A549 (cell line): Measurements from ENCODE around the gene DUSP7. TPM values are rescaled to one million over a fixed set of nuclear protein-coding genes. Genes with fewer than 3 reads are reported as not detected.

Source experiments
- ATAC-seq, 2 experiments: fragments of 200-7000 bp in 1 of 2; fragments of >200 bp in 1 of 2; cut with Nextera tagmentation in 1 of 2; cut with Tn5 transposase in 1 of 2; 3 replicates each; pipeline versions ENCODE4 v1.8.0 to v1.9.1; 2018 to 2020; ENCODE audit warnings: mild to moderate bottlenecking in 1 of 2, moderate library complexity in 1 of 2
- CTCF ChIA-PET: fragments of 300-600 bp; sonication (Branson Sonifier 250); formaldehyde crosslinking; extraction: SDS; loops from one replicate; lab custom pipeline; 2021; ENCODE audit warnings: antibody characterized with exemption, inconsistent platforms; lab: Yijun Ruan, JAX
- POLR2A ChIA-PET: fragments of 350-600 bp; formaldehyde crosslinking; extraction: SDS; loops from one replicate; lab custom pipeline; 2021; ENCODE audit warnings: antibody characterized with exemption, inconsistent platforms; lab: Yijun Ruan, JAX
- DNase-seq, 2 experiments: peaks; one replicate each; pipeline versions ENCODE4 v3.0.0 to v3.0.0-alpha.2; 2011 to 2016; ENCODE audit warnings: low read depth in 1 of 2, low spot score in 1 of 2
- FAIRE-seq: peaks from 2 replicates; lab custom pipeline; 2011; peaks lifted over from hg19 to GRCh38; lab: Jason Lieb, UNC
- H3K27ac ChIP-seq, 2 experiments: fragments of >200 bp; sonication (Bioruptor Twin); formaldehyde crosslinking; 3 replicates each; pipeline ENCODE4 v1.5.1; 2016 to 2017
- H3K4me1 ChIP-seq: fragments of >200 bp; sonication (Bioruptor Twin); formaldehyde crosslinking; 3 replicates; pipeline ENCODE4 v1.6.1; 2016
- H3K4me2 ChIP-seq: fragments of >200 bp; sonication (Bioruptor Twin); formaldehyde crosslinking; 3 replicates; pipeline ENCODE4 v1.6.1; 2016
- H3K4me3 ChIP-seq: fragments of >200 bp; sonication (Bioruptor Twin); formaldehyde crosslinking; 3 replicates; pipeline ENCODE4 v1.5.1; 2016
- H3K9me3 ChIP-seq: fragments of >200 bp; sonication (Bioruptor Twin); formaldehyde crosslinking; 3 replicates; pipeline ENCODE4 v1.6.1; 2016
- CBX2 ChIP-seq: fragments of 200-600 bp; sonication (generic); IDR thresholded peaks from 2 replicates; pipeline ENCODE4 v1.6.1; 2016; ENCODE audit warnings: low read depth, mild to moderate bottlenecking, borderline replicate concordance
- CEBPB ChIP-seq, 2 experiments: fragments of >200 bp in 1 of 2; sonication (Bioruptor Twin) in 1 of 2; formaldehyde crosslinking in 1 of 2; IDR thresholded peaks; 2 replicates each; pipeline ENCODE4 v1.6.1; 2012 to 2016
- EHMT2 ChIP-seq: fragments of 200-600 bp; sonication (generic); IDR thresholded peaks from 2 replicates; pipeline ENCODE4 v1.6.1; 2016; ENCODE audit warnings: antibody characterized with exemption, low read depth, mild to moderate bottlenecking, moderate library complexity
- FOSB ChIP-seq: fragments of 250-450 bp; sonication (Bioruptor Pico); IDR thresholded peaks from 2 replicates; pipeline ENCODE4 v1.5.0; 2020; ENCODE audit warnings: mild to moderate bottlenecking, moderate library complexity
- FOXS1 ChIP-seq: fragments of 250-450 bp; sonication (Bioruptor Pico); IDR thresholded peaks from 2 replicates; pipeline ENCODE4 v1.5.0; 2020; ENCODE audit warnings: mild to moderate bottlenecking, moderate library complexity
- HDAC2 ChIP-seq: fragments of 200-600 bp; sonication (generic); IDR thresholded peaks from 2 replicates; pipeline ENCODE4 v1.6.1; 2016
- HES2 ChIP-seq: fragments of >200 bp; sonication (Bioruptor Twin); formaldehyde crosslinking; IDR thresholded peaks from 2 replicates; pipeline ENCODE4 v1.6.1; 2016
- JUN ChIP-seq, 2 experiments: fragments of >200 bp; sonication (Bioruptor Twin); formaldehyde crosslinking; IDR thresholded peaks; 2 replicates in 1 of 2; 3 replicates in 1 of 2; pipeline ENCODE4 v1.6.1; 2016 to 2017
- KDM1A ChIP-seq: fragments of 200-600 bp; sonication (generic); IDR thresholded peaks from 2 replicates; pipeline ENCODE4 v1.6.1; 2016; ENCODE audit warnings: low read depth, mild to moderate bottlenecking
- MAZ ChIP-seq: fragments of 150-350 bp; IDR thresholded peaks from 2 replicates; pipeline ENCODE4 v1.6.1; 2014; ENCODE audit warnings: antibody characterized with exemption, low read depth, low read length, borderline replicate concordance
- PHF8 ChIP-seq: fragments of 200-600 bp; sonication (generic); IDR thresholded peaks from 2 replicates; pipeline ENCODE4 v1.6.1; 2016; ENCODE audit warnings: low read depth, mild to moderate bottlenecking, antibody characterized with exemption, moderate library complexity, borderline replicate concordance
- SREBF2 ChIP-seq: fragments of 450-650 bp; IDR thresholded peaks from 2 replicates; pipeline ENCODE4 v1.6.1; 2014; ENCODE audit warnings: mild to moderate bottlenecking, moderate library complexity
- TFCP2L1 ChIP-seq: fragments of 250-450 bp; sonication (Bioruptor Pico); IDR thresholded peaks from 2 replicates; pipeline ENCODE4 v1.5.0; 2021; ENCODE audit warnings: mild to moderate bottlenecking
- TP53 ChIP-seq: fragments of 250-450 bp; sonication (Bioruptor Pico); IDR thresholded peaks from 2 replicates; pipeline ENCODE4 v1.5.0; 2021; ENCODE audit warnings: mild to moderate bottlenecking, moderate library complexity
- USF2 ChIP-seq: fragments of 450-650 bp; IDR thresholded peaks from 2 replicates; pipeline ENCODE4 v1.6.1; 2014; ENCODE audit warnings: antibody characterized with exemption
- ZFP36 ChIP-seq: fragments of 450-650 bp; IDR thresholded peaks from 2 replicates; pipeline ENCODE4 v1.6.1; 2014; ENCODE audit warnings: borderline replicate concordance; ENCODE audit not compliant: partially characterized antibody
- ZNF302 ChIP-seq: fragments of 250-450 bp; sonication (Bioruptor Pico); IDR thresholded peaks from 2 replicates; pipeline ENCODE4 v1.9.0; 2021; ENCODE audit warnings: inconsistent platforms, mild to moderate bottlenecking, moderate library complexity
- WGBS: methylation state at CpG from one replicate; pipeline ENCODE4 v1.1.6; 2017; ENCODE audit errors: missing lambda C conversion rate; 5-methylcytosine and 5-hydroxymethylcytosine counted together
- polyA plus RNA-seq, 4 experiments: library from polyadenylated mRNA; depleted of rRNA in 3 of 4; stranded (reverse); fragments of >200 nt; fragmentation: RNase III in 1 of 4; extraction: RNeasy Plus Mini Kit Qiagen cat#74134 plus additional on column Dnase treatment in 1 of 4; gene quantifications; 2 replicates in 3 of 4; 3 replicates in 1 of 4; pipeline ENCODE4 v1.2.3, GENCODE V29; 2011 to 2017

Gene DUSP7
- polyA plus RNA-seq, 2 of the 4 experiments (the other 2 are of a cell fraction) = 4.4 to 4.8 TPM

GRCh38 chr3:52090933-52091468 is 34.6 kb upstream of the DUSP7 start:
- no peak for ATAC-seq
- FAIRE-seq = no peak
- H3K4me2 ChIP-seq = no peak overlapping the region
- WGBS = 89% methylated on average over 7 of the region's 8 CpGs
- CTCF ChIA-PET = interaction anchor here (0.7 to 1.7 kb wide), 3 partner anchors 8 to 89 kb away, joined by 3 to 4 read pairs (median 3); no protein-coding TSS in a partner anchor
- POLR2A ChIA-PET = no interaction called here
- H3K27ac ChIP-seq = no peak overlapping the region
- TF ChIP-seq HDAC2 = no peak
- TF ChIP-seq PHF8 = no peak
- no peak for TF ChIP-seq KDM1A
- TF ChIP-seq JUN (IDR thresholded peaks at IDR 0.05) = no peak
- TF ChIP-seq FOSB (CRISPR knock-in tag) = no peak
- TF ChIP-seq CBX2 = no peak
- TF ChIP-seq SREBF2 = no peak
- no peak for TF ChIP-seq MAZ
- DNase-seq = no peak
- H3K4me3 ChIP-seq = no peak overlapping the region
- no peaks in the 10 kb centered on the region for H3K9me3 ChIP-seq
- no peaks in the 10 kb centered on the region for H3K4me1 ChIP-seq

GRCh38 chr3:52090131-52090932 is 34.0 kb upstream of the DUSP7 start:
- ATAC-seq = no peak
- FAIRE-seq = no peak
- Histone ChIP-seq H3K27ac (no peak overlapping the region), H3K4me3 (no peak overlapping the region), H3K4me1 (no peaks in the 10 kb centered on the region), H3K4me2 (no peak overlapping the region), H3K9me3 (no peaks in the 10 kb centered on the region)
- ChIA-PET POLR2A (no interaction called here), CTCF (interaction anchor here (1.3 to 1.7 kb wide), 2 partner anchors 9 to 88 kb away, joined by 3 to 4 read pairs; no protein-coding TSS in a partner anchor)
- DNase-seq = no peak
- TF ChIP-seq USF2 (no peak), FOXS1 (CRISPR knock-in tag) (no peak), ZFP36 (no peak)
- WGBS = 89% methylated on average over 9 of the region's 12 CpGs

GRCh38 chr3:52089691-52090090 is 33.3 kb upstream of the DUSP7 start:
- DNase-seq (no peak), FAIRE-seq (no peak), ATAC-seq (no peak)
- Histone ChIP-seq H3K9me3 (no peaks in the 10 kb centered on the region), H3K4me1 (no peaks in the 10 kb centered on the region), H3K27ac (no peak overlapping the region), H3K4me2 (no peak overlapping the region)
- ChIA-PET POLR2A (no interaction called here), CTCF (no interaction called here)
- TF ChIP-seq HES2 = no peak
- TF ChIP-seq TP53 (CRISPR knock-in tag) = no peak
- no peak for TF ChIP-seq CEBPB (IDR thresholded peaks at IDR 0.05)
- TF ChIP-seq CBX2 = no peak
- TF ChIP-seq EHMT2 = no peak
- no peak for TF ChIP-seq TFCP2L1 (CRISPR knock-in tag)
- no peak for TF ChIP-seq ZNF302 (CRISPR knock-in tag)
- TF ChIP-seq, all 56 proteins: peak for 0
- no peak overlapping the region for H3K4me3 ChIP-seq
- 88% methylated on average over 3 of the region's 4 CpGs for WGBS
